ENCODE results near the gene LCOR.
"Not testable (repeated sequence)": the region's sequence is repeated elsewhere in the genome, so short reads cannot be mapped to it uniquely, and the experiment has no call there.

LCOR gene

GRCh38 chr10:97016728-97017473 lies 184.8 kb downstream of the LCOR start:
- no peak for DNase-seq
- in situ Hi-C loops (cut with HindIII; ENCODE audit: low pct_ligation_motif_present, low pct_unique_long_range_greater_than_20kb, low sequenced_read_pairs) = no loop called here

- no peak for DNase-seq
- in situ Hi-C loops (cut with HindIII; ENCODE audit: low pct_ligation_motif_present, low pct_unique_long_range_greater_than_20kb, low sequenced_read_pairs) = no loop called here
These were observed 185.4 kb downstream of the LCOR start for GRCh38 chr10:97017474-97017903.

- in situ Hi-C loops (cut with HindIII; ENCODE audit: low pct_ligation_motif_present, low pct_unique_long_range_greater_than_20kb, low sequenced_read_pairs) = no loop called here
- DNase-seq = no peak
These were observed 186.4 kb downstream of the LCOR start for GRCh38 chr10:97018251-97019212.

GRCh38 chr10:97019213-97019844 lies 187.2 kb downstream of the LCOR start:
- DNase-seq = no peak
- in situ Hi-C loops (cut with HindIII; ENCODE audit: low pct_ligation_motif_present, low pct_unique_long_range_greater_than_20kb, low sequenced_read_pairs) = no loop called here

- in situ Hi-C loops (cut with HindIII; ENCODE audit: low pct_ligation_motif_present, low pct_unique_long_range_greater_than_20kb, low sequenced_read_pairs) = no loop called here
- DNase-seq = no peak
These were observed 188.6 kb downstream of the LCOR start for GRCh38 chr10:97020452-97021400.

- no peak for DNase-seq
- in situ Hi-C loops (cut with HindIII; ENCODE audit: low pct_ligation_motif_present, low pct_unique_long_range_greater_than_20kb, low sequenced_read_pairs) = no loop called here
These were observed 190.5 kb downstream of the LCOR start for GRCh38 chr10:97022616-97023015.

- in situ Hi-C loops (cut with HindIII; ENCODE audit: low pct_ligation_motif_present, low pct_unique_long_range_greater_than_20kb, low sequenced_read_pairs) = no loop called here
- no peak for DNase-seq
These were observed 191.5 kb downstream of the LCOR start for GRCh38 chr10:97023401-97024167.

GRCh38 chr10:97024168-97025073 lies 192.3 kb downstream of the LCOR start:
- peak; percentile 72 for DNase-seq
- in situ Hi-C loops (cut with HindIII; ENCODE audit: low pct_ligation_motif_present, low pct_unique_long_range_greater_than_20kb, low sequenced_read_pairs) = no loop called here

- peak; percentile 56 for DNase-seq
- in situ Hi-C loops (cut with HindIII; ENCODE audit: low pct_ligation_motif_present, low pct_unique_long_range_greater_than_20kb, low sequenced_read_pairs) = no loop called here
These were observed 193.6 kb downstream of the LCOR start for GRCh38 chr10:97025613-97026242.

GRCh38 chr10:97028126-97028831 lies 196.2 kb downstream of the LCOR start:
- in situ Hi-C loops (cut with HindIII; ENCODE audit: low pct_ligation_motif_present, low pct_unique_long_range_greater_than_20kb, low sequenced_read_pairs) = no loop called here
- peak; percentile 9 for DNase-seq

GRCh38 chr10:97028832-97029178 lies 196.7 kb downstream of the LCOR start:
- in situ Hi-C loops (cut with HindIII; ENCODE audit: low pct_ligation_motif_present, low pct_unique_long_range_greater_than_20kb, low sequenced_read_pairs) = no loop called here
- DNase-seq = no peak

- in situ Hi-C loops (cut with HindIII; ENCODE audit: low pct_ligation_motif_present, low pct_unique_long_range_greater_than_20kb, low sequenced_read_pairs) = no loop called here
- DNase-seq = no peak
These were observed 197.2 kb downstream of the LCOR start for GRCh38 chr10:97029271-97029670.

- DNase-seq = no peak
- in situ Hi-C loops (cut with HindIII; ENCODE audit: low pct_ligation_motif_present, low pct_unique_long_range_greater_than_20kb, low sequenced_read_pairs) = no loop called here
These were observed 198.8 kb downstream of the LCOR start for GRCh38 chr10:97030894-97031293.

GRCh38 chr10:97031459-97031858 lies 199.4 kb downstream of the LCOR start:
- no peak for DNase-seq
- in situ Hi-C loops (cut with HindIII; ENCODE audit: low pct_ligation_motif_present, low pct_unique_long_range_greater_than_20kb, low sequenced_read_pairs) = no loop called here

- in situ Hi-C loops (cut with HindIII; ENCODE audit: low pct_ligation_motif_present, low pct_unique_long_range_greater_than_20kb, low sequenced_read_pairs) = no loop called here
- no peak for DNase-seq
These were observed 200.5 kb downstream of the LCOR start for GRCh38 chr10:97032624-97033023.

- in situ Hi-C loops (cut with HindIII; ENCODE audit: low pct_ligation_motif_present, low pct_unique_long_range_greater_than_20kb, low sequenced_read_pairs); DNase-seq: not testable (repeated sequence)
These were observed 201.7 kb downstream of the LCOR start for GRCh38 chr10:97033841-97034240.
